Mesendoderm (in vitro differentiated cells): Measurements from ENCODE around the gene THRAP3. TPM values are rescaled to one million over a fixed set of nuclear protein-coding genes. Genes with fewer than 3 reads are reported as not detected.

Experiments
- small RNA-seq: library from polyadenylated mRNA; stranded (forward); fragments of <200 nt; extraction: miRNeasy Mini kit (QIAGEN cat#:217004); gene quantifications from one replicate; pipeline ENCODE3, GENCODE V24; 2013; ENCODE audit not compliant: insufficient read depth

Gene THRAP3

Small RNAs within 50 kb of the gene (small RNA-seq; reads per million reads assigned to genes)
- gene RN7SL131P = not detected
- not detected for gene UBE2V2P4
